Thyroid gland (tissue), 4 donors: ENCODE measurements around the gene FOXF1. TPM values are rescaled to one million over a fixed set of nuclear protein-coding genes. Genes with fewer than 3 reads are reported as not detected.

Experiments used
- DNase-seq, 2 donors: peaks; one replicate each; pipeline ENCODE4 v3.0.0-alpha.2; 2019
- H3K27ac ChIP-seq, 3 donors: fragments of 200-600 bp; sonication (generic); 1 replicate in 2 of 3; 2 replicates in 1 of 3; pipeline ENCODE4 v1.5.1; 2016 to 2019; ENCODE audit warnings: mild to moderate bottlenecking in 1 of 3, moderate library complexity in 1 of 3
- H3K27me3 ChIP-seq: fragments of 200-600 bp; sonication (generic); one replicate; pipeline ENCODE4 v1.5.1; 2019
- H3K36me3 ChIP-seq, 2 donors: fragments of 200-600 bp; sonication (generic); one replicate each; pipeline ENCODE4 v1.5.1; 2016 to 2019
- H3K4me1 ChIP-seq, 2 donors: fragments of 200-600 bp; sonication (generic); one replicate each; pipeline ENCODE4 v1.5.1; 2017 to 2019
- H3K4me3 ChIP-seq, 3 donors: fragments of 200-600 bp; sonication (generic); replicated peaks in 1 of 3; 1 replicate in 2 of 3; 2 replicates in 1 of 3; pipeline ENCODE4 v1.5.1; 2016; ENCODE audit warnings: mild to moderate bottlenecking in 1 of 3
- H3K9me3 ChIP-seq: fragments of 200-600 bp; sonication (generic); one replicate; pipeline ENCODE4 v1.5.1; 2017
- CTCF ChIP-seq, 6 experiments: fragments of 200-600 bp in 3 of 6; fragments of 450-650 bp in 3 of 6; sonication (generic) in 3 of 6; IDR thresholded peaks; one replicate each; pipeline ENCODE4 v1.5.1; 2016 to 2019; ENCODE audit warnings: antibody characterized with exemption in 6 of 6, mild to moderate bottlenecking in 2 of 6, inconsistent platforms in 1 of 6, moderate library complexity in 1 of 6
- POLR2A ChIP-seq, 2 donors: fragments of 450-650 bp; IDR thresholded peaks; one replicate each; pipeline ENCODE4 v1.6.1; 2017; ENCODE audit warnings: antibody characterized with exemption in 2 of 2, mild to moderate bottlenecking in 2 of 2, moderate library complexity in 1 of 2
- WGBS, 2 donors: methylation state at CpG; one replicate each; pipeline ENCODE4 v1.1.5; 2017; 5-methylcytosine and 5-hydroxymethylcytosine counted together
- intact Hi-C: fragments of 100-400 bp; cut with DNase I; formaldehyde crosslinking; loops from one replicate; pipeline ENCODE4 v1.15.1; 2023
- total RNA-seq, 4 donors: library from RNA; depleted of rRNA; stranded (reverse); fragments of >200 nt; gene quantifications; one replicate each; pipeline ENCODE4 v1.2.3, GENCODE V29; 2016

Gene FOXF1
- total RNA-seq, 4 donors from 2014 or later: 1.5 to 3.7 (median 2.3) TPM

GRCh38 chr16:86476956-86477534 lies 33.3 kb upstream of the FOXF1 start:
- no peaks in the 10 kb centered on the region for H3K27me3 ChIP-seq
- intact Hi-C loops: no loop called here
- H3K4me1 ChIP-seq: no peaks in the 10 kb centered on the region
- no peaks in the 10 kb centered on the region for H3K9me3 ChIP-seq
- DNase-seq: peak in 1 of 2 donors; percentile 9
- H3K36me3 ChIP-seq: no peaks in the 10 kb centered on the region
- no peak overlapping the region for H3K4me3 ChIP-seq
- TF ChIP-seq CTCF (IDR thresholded peaks at IDR 0.05) (no peak), POLR2A (IDR thresholded peaks at IDR 0.05) (no peak)
- no peak overlapping the region for H3K27ac ChIP-seq
- WGBS, 2 donors: 11 to 14% methylated on average over 11 of the region's 11 CpGs

- no peak overlapping the region for H3K4me3 ChIP-seq
- no peak for DNase-seq
- 38 to 53% methylated on average over 5 of the region's 5 CpGs for WGBS, 2 donors
- no peaks in the 10 kb centered on the region for H3K9me3 ChIP-seq
- no peak overlapping the region for H3K27ac ChIP-seq
- no peaks in the 10 kb centered on the region for H3K4me1 ChIP-seq
- H3K36me3 ChIP-seq: no peaks in the 10 kb centered on the region
- no peak for TF ChIP-seq CTCF (IDR thresholded peaks at IDR 0.05)
- no peak for TF ChIP-seq POLR2A (IDR thresholded peaks at IDR 0.05)
- intact Hi-C loops: no loop called here
- no peaks in the 10 kb centered on the region for H3K27me3 ChIP-seq
Observed at GRCh38 chr16:86477642-86478041, 32.7 kb upstream of the FOXF1 start.

GRCh38 chr16:86478779-86479178 lies 31.5 kb upstream of the FOXF1 start:
- Histone ChIP-seq H3K4me3 (no peak overlapping the region), H3K27me3 (no peaks in the 10 kb centered on the region), H3K4me1 (no peaks in the 10 kb centered on the region), H3K36me3 (no peaks in the 10 kb centered on the region), H3K9me3 (no peaks in the 10 kb centered on the region), H3K27ac (no peak overlapping the region)
- TF ChIP-seq POLR2A (IDR thresholded peaks at IDR 0.05) (no peak), CTCF (IDR thresholded peaks at IDR 0.05) (no peak)
- intact Hi-C loops: no loop called here
- DNase-seq: no peak

- H3K4me3 ChIP-seq: no peak overlapping the region
- no peak overlapping the region for H3K27ac ChIP-seq
- WGBS, 2 donors: 66 to 75% methylated on average over 9 of the region's 9 CpGs
- no peaks in the 10 kb centered on the region for H3K27me3 ChIP-seq
- no peaks in the 10 kb centered on the region for H3K36me3 ChIP-seq
- H3K9me3 ChIP-seq: no peaks in the 10 kb centered on the region
- TF ChIP-seq POLR2A (IDR thresholded peaks at IDR 0.05) (no peak), CTCF (IDR thresholded peaks at IDR 0.05) (no peak)
- H3K4me1 ChIP-seq: no peaks in the 10 kb centered on the region
- no peak for DNase-seq
- intact Hi-C loops: no loop called here
Observed at GRCh38 chr16:86479419-86479818, 30.9 kb upstream of the FOXF1 start.

- Histone ChIP-seq H3K4me1 (no peaks in the 10 kb centered on the region), H3K27me3 (no peaks in the 10 kb centered on the region), H3K27ac (no peak overlapping the region), H3K36me3 (no peaks in the 10 kb centered on the region), H3K4me3 (no peak overlapping the region), H3K9me3 (no peaks in the 10 kb centered on the region)
- WGBS, 2 donors: 50 to 57% methylated on average over 13 to 15 of the region's 15 CpGs
- TF ChIP-seq CTCF (IDR thresholded peaks at IDR 0.05) (no peak), POLR2A (IDR thresholded peaks at IDR 0.05) (no peak)
- DNase-seq: no peak
- intact Hi-C loops: no loop called here
Observed at GRCh38 chr16:86480444-86480843, 29.9 kb upstream of the FOXF1 start.
